Measurements from ENCODE around the gene PCSK9.

PCSK9 gene

GRCh38 chr1:54998677-54999076, 40.7 kb upstream of the PCSK9 start, which contains the start of gene BSND:
BSND (plus strand) TSS chr1:54998933; CDS start chr1:54999187, 254 bp downstream.
- no peak within 1 kb of the TSS for H3K4me3 ChIP-seq (ENCODE audit: low read length)
- no peak for TF ChIP-seq CTCF (conservative IDR thresholded peaks at IDR 0.05; ENCODE audit: low read depth, low read length)
- DNase-seq (ENCODE audit: low read depth), result no peak

GRCh38 chr1:55000110-55001085, 39.0 kb upstream of the PCSK9 start:
- no peak for TF ChIP-seq CTCF (conservative IDR thresholded peaks at IDR 0.05; ENCODE audit: low read depth, low read length)
- no peak overlapping the region for H3K4me3 ChIP-seq (ENCODE audit: low read length)
- no peak for DNase-seq (ENCODE audit: low read depth)

- no peak for TF ChIP-seq CTCF (conservative IDR thresholded peaks at IDR 0.05; ENCODE audit: low read depth, low read length)
- DNase-seq (ENCODE audit: low read depth), result no peak
- H3K4me3 ChIP-seq (ENCODE audit: low read length), result no peak overlapping the region
These were observed 38.0 kb upstream of the PCSK9 start for GRCh38 chr1:55001311-55001710.

- DNase-seq (ENCODE audit: low read depth), result no peak
- TF ChIP-seq CTCF (conservative IDR thresholded peaks at IDR 0.05; ENCODE audit: low read depth, low read length), result no peak
These were observed 36.7 kb upstream of the PCSK9 start for GRCh38 chr1:55002686-55003085.

GRCh38 chr1:55005351-55006140, 33.8 kb upstream of the PCSK9 start:
- H3K4me3 ChIP-seq (ENCODE audit: low read length), result no peak overlapping the region
- no peak for DNase-seq (ENCODE audit: low read depth)
- no peak for TF ChIP-seq CTCF (conservative IDR thresholded peaks at IDR 0.05; ENCODE audit: low read depth, low read length)

More at GRCh38 chr1:55002686-55003085, 36.7 kb upstream of the PCSK9 start:
- H3K4me3 ChIP-seq (ENCODE audit: low read length), result no peak overlapping the region

GRCh38 chr1:55006931-55007330, 32.4 kb upstream of the PCSK9 start:
- H3K4me3 ChIP-seq (ENCODE audit: low read length), result no peak overlapping the region
- DNase-seq (ENCODE audit: low read depth), result no peak
- TF ChIP-seq CTCF (conservative IDR thresholded peaks at IDR 0.05; ENCODE audit: low read depth, low read length), result no peak

All from retinal pigment epithelial cell (primary cell).